Keratinocyte (primary cell): Measurements from ENCODE around the gene HHATL. TPM values are rescaled to one million over a fixed set of nuclear protein-coding genes. Genes with fewer than 3 reads are reported as not detected.

ENCODE experiments used
- DNase-seq: peaks from one replicate; pipeline ENCODE4 v3.0.0-alpha.2; 2011; ENCODE audit warnings: low read depth, missing footprints, low spot score
- FAIRE-seq: peaks from 2 replicates; lab custom pipeline; 2011; peaks lifted over from hg19 to GRCh38; lab: Jason Lieb, UNC
- H2AFZ ChIP-seq: 2 replicates; pipeline ENCODE4 v1.6.0; 2012; ENCODE audit warnings: low read length, control low read depth, inconsistent platforms; ENCODE audit not compliant: control insufficient read depth
- H3K27ac ChIP-seq: 2 replicates; pipeline ENCODE4 v1.5.1; 2011; ENCODE audit warnings: low read length; ENCODE audit not compliant: control insufficient read depth, insufficient read depth
- H3K27me3 ChIP-seq: 3 replicates; pipeline ENCODE4 v1.6.0; 2011; ENCODE audit warnings: low read length; ENCODE audit not compliant: control insufficient read depth, insufficient read depth; ENCODE audit errors: extremely low read depth
- H3K36me3 ChIP-seq, 2 experiments: 2 replicates in 1 of 2; 3 replicates in 1 of 2; pipeline ENCODE4 v1.5.1; 2011; ENCODE audit warnings: low read length in 2 of 2, mild to moderate bottlenecking in 1 of 2; ENCODE audit not compliant: control insufficient read depth in 2 of 2, insufficient read depth in 2 of 2; ENCODE audit errors: extremely low read depth in 1 of 2
- H3K4me1 ChIP-seq: 3 replicates; pipeline ENCODE4 v1.5.1; 2011; ENCODE audit warnings: low read length; ENCODE audit not compliant: control insufficient read depth, insufficient read depth; ENCODE audit errors: extremely low read depth
- H3K4me2 ChIP-seq: 3 replicates; pipeline ENCODE4 v1.6.0; 2011; ENCODE audit warnings: low read depth, low read length; ENCODE audit not compliant: control insufficient read depth, insufficient read depth; ENCODE audit errors: extremely low read depth
- H3K4me3 ChIP-seq, 3 experiments: fragments of 200-600 bp in 1 of 3; sonication (generic) in 1 of 3; 2 replicates in 2 of 3; 3 replicates in 1 of 3; pipeline ENCODE4 v1.5.1; 2011 to 2016; ENCODE audit warnings: low read length in 3 of 3, mild to moderate bottlenecking in 3 of 3, control low read depth in 2 of 3, inconsistent platforms in 1 of 3, low read depth in 1 of 3, mixed read lengths in 1 of 3, mixed run types in 1 of 3, moderate library complexity in 1 of 3; ENCODE audit not compliant: control insufficient read depth in 2 of 3, insufficient read depth in 2 of 3; ENCODE audit errors: extremely low read depth in 1 of 3
- H3K79me2 ChIP-seq: 2 replicates; pipeline ENCODE4 v1.6.0; 2012; ENCODE audit warnings: low read length; ENCODE audit not compliant: control insufficient read depth, insufficient read depth
- H3K9ac ChIP-seq: 3 replicates; pipeline ENCODE4 v1.6.0; 2011; ENCODE audit warnings: low read length; ENCODE audit not compliant: control insufficient read depth, insufficient read depth; ENCODE audit errors: extremely low read depth
- H3K9me1 ChIP-seq: 3 replicates; pipeline ENCODE4 v1.6.0; 2011; ENCODE audit warnings: low read length; ENCODE audit not compliant: control insufficient read depth, insufficient read depth; ENCODE audit errors: extremely low read depth
- H3K9me3 ChIP-seq: 2 replicates; pipeline ENCODE4 v1.5.1; 2012; ENCODE audit warnings: low read depth, low read length; ENCODE audit not compliant: control insufficient read depth
- H4K20me1 ChIP-seq: 3 replicates; pipeline ENCODE4 v1.6.0; 2011; ENCODE audit warnings: low read length; ENCODE audit not compliant: control insufficient read depth, insufficient read depth; ENCODE audit errors: extremely low read depth
- CTCF ChIP-seq, 3 experiments: IDR thresholded peaks in 1 of 3; conservative IDR thresholded peaks in 1 of 3; optimal IDR thresholded peaks in 1 of 3; 2 replicates in 2 of 3; 3 replicates in 1 of 3; pipeline versions ENCODE3 to v1.5.1; 2011; ENCODE audit warnings: low read length in 3 of 3, mild to moderate bottlenecking in 3 of 3, moderate library complexity in 2 of 3, control low read depth in 1 of 3, inconsistent platforms in 1 of 3; ENCODE audit not compliant: insufficient read depth in 2 of 3; ENCODE audit errors: extremely low read depth in 1 of 3
- EZH2 ChIP-seq: IDR thresholded peaks from one replicate; pipeline ENCODE4 v1.6.1; 2012; ENCODE audit warnings: inconsistent platforms, mild to moderate bottlenecking, low read length, moderate library complexity
- dilution Hi-C: fragments of 300-500 bp; cut with MboI; formaldehyde crosslinking; loops from one replicate; pipeline ENCODE4 v1.7.0; 2020; ENCODE audit warnings: low sequenced_read_pairs; ENCODE audit not compliant: extremely low pct_ligation_motif_present
- polyA plus RNA-seq, 5 experiments: library from polyadenylated mRNA; depleted of rRNA in 3 of 5; stranded (reverse) in 3 of 5; stranded (forward) in 1 of 5; unstranded in 1 of 5; fragments of >200 nt; gene quantifications; 1 replicate in 1 of 5; 2 replicates in 3 of 5; 3 replicates in 1 of 5; pipeline versions ENCODE4 v1.2.1 to v1.2.3, GENCODE V29; 2011 to 2012; ENCODE audit warnings: missing spikeins in 2 of 5, low read depth in 1 of 5, low replicate concordance in 1 of 5

The HHATL gene
- polyA plus RNA-seq, 1 donor (not counting 4 experiments of a cell fraction or from before 2014, with no cell fraction given): not detected

DNA sequence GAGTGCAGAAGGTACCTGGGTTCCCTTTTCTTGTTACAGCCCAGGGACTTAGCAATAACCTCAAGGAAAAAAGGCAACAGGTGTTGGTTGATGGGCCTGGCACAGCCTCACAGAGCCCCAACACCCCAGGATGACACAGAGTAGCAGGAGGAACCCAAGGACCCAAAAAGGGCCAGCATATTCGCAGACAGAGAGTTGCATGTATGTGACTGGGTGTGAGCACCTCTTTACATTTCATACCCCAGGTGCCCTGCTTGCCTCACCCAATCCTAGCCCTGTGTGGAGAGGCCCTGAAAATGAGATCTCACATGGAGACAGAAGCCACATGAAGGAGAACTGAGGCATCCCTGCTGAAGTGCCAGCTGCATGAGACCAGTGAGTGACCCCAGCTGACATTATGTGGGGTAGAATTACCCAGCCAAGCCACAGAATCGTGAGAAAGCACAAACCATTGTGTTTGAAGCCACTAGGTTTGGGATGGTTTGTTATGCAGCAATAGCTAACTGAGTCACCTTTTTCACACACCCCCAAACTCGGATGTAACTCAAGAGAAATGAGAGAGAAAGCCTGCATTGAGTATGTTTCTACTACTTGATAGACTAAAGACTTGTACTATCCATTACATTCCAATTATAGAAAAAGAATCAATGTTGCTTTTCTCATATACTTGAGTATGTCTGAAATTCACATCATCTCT is 26.2 kb upstream of the HHATL start:
- Histone ChIP-seq H2AFZ (no peak overlapping the region), H3K79me2 (no peaks in the 10 kb centered on the region), H3K4me3 (no peak overlapping the region), H3K9me3 (no peaks in the 10 kb centered on the region), H3K36me3 (no peaks in the 10 kb centered on the region), H3K27me3 (peaks cover 6% of the 10 kb centered on the region), H3K27ac (no peak overlapping the region), H3K9me1 (no peaks in the 10 kb centered on the region), H4K20me1 (no peaks in the 10 kb centered on the region), H3K4me2 (no peak overlapping the region), H3K9ac (no peak overlapping the region), H3K4me1 (no peaks in the 10 kb centered on the region)
- DNase-seq (no peak), FAIRE-seq (no peak)
- dilution Hi-C loops: no loop called here
- TF ChIP-seq EZH2 (no peak), CTCF (optimal IDR thresholded peaks at IDR 0.05 in 1 of 3, IDR thresholded peaks at IDR 0.05 in 1 of 3, conservative IDR thresholded peaks at IDR 0.05 in 1 of 3; ENCODE audit: extremely low read depth in 1 of 3, insufficient read depth in 2 of 3, low read length in 3 of 3) (no peak)

GRCh38 chr3:42728056-42728455 is 25.5 kb upstream of the HHATL start:
- Histone ChIP-seq H3K79me2 (no peaks in the 10 kb centered on the region), H3K4me3 (no peak overlapping the region), H3K27me3 (peaks cover 6% of the 10 kb centered on the region), H3K9ac (no peak overlapping the region), H3K27ac (no peak overlapping the region), H3K36me3 (no peaks in the 10 kb centered on the region), H2AFZ (no peak overlapping the region), H3K9me1 (no peaks in the 10 kb centered on the region), H4K20me1 (no peaks in the 10 kb centered on the region), H3K9me3 (no peaks in the 10 kb centered on the region), H3K4me1 (no peaks in the 10 kb centered on the region), H3K4me2 (no peak overlapping the region)
- dilution Hi-C loops: no loop called here
- no peak for DNase-seq
- TF ChIP-seq CTCF (optimal IDR thresholded peaks at IDR 0.05 in 1 of 3, IDR thresholded peaks at IDR 0.05 in 1 of 3, conservative IDR thresholded peaks at IDR 0.05 in 1 of 3; ENCODE audit: extremely low read depth in 1 of 3, insufficient read depth in 2 of 3, low read length in 3 of 3) (no peak), EZH2 (no peak)
- no peak for FAIRE-seq
